ENCODE measurements around the gene RBM20.

The RBM20 gene

DNA sequence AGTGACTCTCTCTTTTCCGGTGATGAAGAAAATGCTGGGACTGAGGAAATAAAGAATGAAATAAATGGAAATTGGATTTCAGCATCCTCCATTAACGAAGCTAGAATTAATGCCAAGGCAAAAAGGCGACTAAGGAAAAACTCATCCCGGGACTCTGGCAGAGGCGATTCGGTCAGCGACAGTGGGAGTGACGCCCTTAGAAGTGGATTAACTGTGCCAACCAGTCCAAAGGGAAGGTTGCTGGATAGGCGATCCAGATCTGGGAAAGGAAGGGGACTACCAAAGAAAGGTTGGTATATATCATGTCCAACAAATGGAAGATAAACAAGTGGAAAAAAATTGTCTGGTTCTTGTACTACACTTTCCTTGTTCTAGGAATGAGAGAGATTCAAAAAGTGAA lies 237.1 kb downstream of the RBM20 start:
- DNase-seq: no peak

DNA sequence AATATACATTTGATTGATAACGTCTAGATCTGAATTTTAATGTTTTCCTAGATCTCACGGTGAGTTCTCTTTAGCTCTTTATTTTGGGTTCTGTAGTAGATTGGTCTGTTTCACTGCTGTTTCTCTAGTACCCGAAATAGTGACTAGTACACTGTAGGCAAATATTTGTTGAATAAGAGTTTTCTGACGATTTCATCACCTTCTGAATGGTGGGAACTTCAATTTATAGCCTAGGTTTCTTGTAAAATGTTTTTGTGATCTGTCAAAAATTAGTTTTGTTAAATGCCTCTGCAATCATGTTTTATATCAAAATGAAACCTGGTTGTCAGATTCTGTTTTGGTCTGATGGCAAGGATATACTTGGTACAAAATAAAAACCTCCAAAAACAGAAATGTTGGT lies 237.8 kb downstream of the RBM20 start:
- DNase-seq: no peak

DNA sequence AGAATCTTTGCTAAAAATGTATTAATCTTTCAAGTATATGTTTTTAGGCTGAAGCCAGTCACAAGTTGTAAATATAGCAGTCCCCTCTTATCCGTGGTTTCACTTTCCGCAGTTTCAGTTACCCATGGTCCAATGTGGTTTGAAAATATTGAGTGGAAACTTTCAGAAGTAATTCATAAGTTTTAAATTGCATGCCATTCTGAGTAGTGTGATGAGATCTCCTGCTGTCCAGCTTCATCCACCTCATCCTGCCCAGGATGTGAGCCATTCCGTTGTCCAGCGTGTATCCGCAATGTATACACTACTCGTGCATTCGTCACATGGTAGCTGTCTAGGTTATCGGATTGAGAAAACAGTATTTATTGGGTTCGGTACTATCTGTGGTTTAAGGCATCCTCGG lies 239.8 kb downstream of the RBM20 start:
- DNase-seq: no peak

DNA sequence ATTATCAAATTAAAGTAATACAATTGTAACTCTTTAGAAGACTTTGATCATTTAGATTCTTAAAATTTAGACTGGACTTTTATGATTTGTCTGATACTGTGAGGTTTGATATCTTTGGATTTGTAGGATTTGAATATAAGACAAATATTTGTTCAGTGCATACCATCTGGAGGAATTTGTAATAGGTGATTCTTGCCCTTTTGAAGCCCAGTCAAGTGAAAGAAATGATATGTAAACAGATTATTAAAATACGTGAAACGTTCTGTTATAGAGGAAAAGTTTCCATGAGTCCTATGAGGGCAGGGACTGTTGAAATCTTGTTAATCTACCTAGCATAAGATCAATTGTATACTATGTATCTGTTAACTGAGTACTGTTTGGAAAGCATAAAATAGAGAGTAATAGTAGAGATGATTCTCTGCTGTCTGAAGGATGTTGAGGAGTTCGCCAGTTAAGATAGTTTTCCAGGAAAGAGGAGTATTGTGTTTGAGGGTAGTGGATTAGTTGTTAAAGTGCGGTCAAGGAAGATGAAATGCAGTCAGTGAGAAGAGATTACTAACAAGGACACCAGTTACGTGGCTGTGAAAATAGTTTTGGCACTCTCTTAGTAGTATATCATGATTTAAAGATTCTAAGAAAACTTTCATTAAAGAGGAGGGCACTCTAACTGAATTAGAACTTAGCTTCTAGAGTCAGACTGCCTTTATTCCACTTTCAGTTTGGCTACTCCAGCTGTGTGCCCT lies 242.0 kb downstream of the RBM20 start:
- DNase-seq: no peak

DNA sequence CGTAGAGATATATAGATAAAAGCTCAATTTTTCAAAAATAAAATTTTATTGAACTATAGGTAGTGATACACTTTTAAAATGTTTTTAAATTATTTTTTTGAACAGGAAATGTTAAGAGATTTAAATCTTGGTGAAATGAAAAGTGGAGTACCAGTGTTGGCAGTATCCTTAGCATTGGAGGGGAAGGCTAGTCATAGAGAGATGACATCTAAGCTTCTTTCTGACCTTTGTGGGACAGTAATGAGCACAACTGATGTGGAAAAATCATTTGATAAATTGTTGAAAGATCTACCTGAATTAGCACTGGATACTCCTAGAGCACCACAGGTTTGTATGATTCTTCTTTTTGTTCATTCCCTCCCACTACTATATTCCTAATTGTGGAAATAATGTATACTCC lies 243.4 kb downstream of the RBM20 start:
- DNase-seq: no peak

All from NCI-H1048 (cell line).